ENCODE data around the gene ARSG. TPM values are rescaled to one million over a fixed set of nuclear protein-coding genes. Genes with fewer than 3 reads are reported as not detected.
"Not testable (repeated sequence)": the region's sequence is repeated elsewhere in the genome, so short reads cannot be mapped to it uniquely, and the experiment has no call there.

Gene ARSG
- total RNA-seq, 1 experiment from 2014 or later = 31.7 TPM

GRCh38 chr17:68263101-68263681, 28.1 kb upstream of the ARSG start:
- in situ Hi-C loops (cut with HindIII; ENCODE audit: low pct_unique_long_range_greater_than_20kb, low sequenced_read_pairs) = not testable (repeated sequence)
- DNase-seq (ENCODE audit: low read depth, low spot score) = peak; percentile 79

DNA sequence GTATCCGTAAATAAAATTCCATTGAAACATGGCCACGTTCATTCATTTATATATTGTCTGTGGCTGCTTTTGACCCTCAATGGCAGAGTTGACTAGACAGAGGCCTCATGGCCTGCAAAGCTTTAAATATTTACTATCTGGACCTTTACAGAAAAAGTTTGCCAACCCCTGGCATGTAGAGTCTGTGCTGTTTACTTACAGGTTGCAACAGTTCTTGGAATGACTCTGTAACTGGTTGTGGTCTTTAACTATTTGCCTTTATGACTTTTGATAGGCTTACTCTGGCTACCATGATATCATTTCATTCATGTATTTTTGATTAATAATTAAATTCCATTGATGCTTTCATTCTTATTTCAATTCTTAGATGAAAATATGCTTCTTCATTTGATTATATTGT, 25.5 kb upstream of the ARSG start:
- DNase-seq (ENCODE audit: low read depth, low spot score); in situ Hi-C loops (cut with HindIII; ENCODE audit: low pct_unique_long_range_greater_than_20kb, low sequenced_read_pairs): not testable (repeated sequence)

DNA sequence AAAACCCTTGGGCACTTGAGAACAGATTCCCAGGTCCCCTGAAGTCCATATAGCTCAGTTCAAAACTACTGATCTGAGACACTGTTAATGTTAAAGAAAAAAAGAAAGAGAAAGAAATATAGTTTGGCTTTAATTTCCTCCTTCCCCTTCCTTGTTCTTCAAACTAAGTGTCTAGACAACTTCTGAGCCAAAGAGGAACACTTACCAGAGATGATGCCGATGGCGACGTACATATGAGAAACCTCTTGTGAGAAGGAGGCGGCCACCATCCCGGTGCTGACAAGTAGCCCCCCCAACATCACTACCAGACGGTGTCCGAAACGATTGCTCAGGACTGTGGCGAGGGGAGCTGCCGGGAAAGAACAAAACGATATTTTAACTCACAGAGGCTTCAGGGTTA, 17.6 kb upstream of the ARSG start:
- in situ Hi-C loops (cut with HindIII; ENCODE audit: low pct_unique_long_range_greater_than_20kb, low sequenced_read_pairs) = no loop called here

DNA sequence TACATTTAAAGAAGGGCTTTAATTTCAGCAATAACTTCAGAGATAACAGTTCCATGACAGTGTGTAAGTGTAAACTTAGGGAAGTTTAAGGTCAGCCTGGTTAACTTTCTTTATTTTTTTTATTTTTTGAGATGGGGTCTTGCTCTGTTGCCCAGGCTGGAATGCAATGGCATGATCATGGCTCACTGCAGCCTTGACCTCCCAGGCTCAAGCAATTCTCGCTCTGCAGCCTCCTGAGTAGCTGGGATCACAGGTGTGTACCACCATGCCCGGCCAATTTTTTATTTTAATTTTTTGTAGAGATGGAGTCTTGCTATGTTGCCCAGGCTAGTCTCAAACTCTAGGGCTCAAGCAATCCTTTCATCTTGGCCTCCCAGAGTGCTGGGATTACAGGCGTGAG, 15.0 kb upstream of the ARSG start:
- in situ Hi-C loops (cut with HindIII; ENCODE audit: low pct_unique_long_range_greater_than_20kb, low sequenced_read_pairs); DNase-seq (ENCODE audit: low read depth, low spot score): not testable (repeated sequence)

More for the DNA sequence above, 17.6 kb upstream of the ARSG start:
- no peak for DNase-seq (ENCODE audit: low read depth, low spot score)

DNA sequence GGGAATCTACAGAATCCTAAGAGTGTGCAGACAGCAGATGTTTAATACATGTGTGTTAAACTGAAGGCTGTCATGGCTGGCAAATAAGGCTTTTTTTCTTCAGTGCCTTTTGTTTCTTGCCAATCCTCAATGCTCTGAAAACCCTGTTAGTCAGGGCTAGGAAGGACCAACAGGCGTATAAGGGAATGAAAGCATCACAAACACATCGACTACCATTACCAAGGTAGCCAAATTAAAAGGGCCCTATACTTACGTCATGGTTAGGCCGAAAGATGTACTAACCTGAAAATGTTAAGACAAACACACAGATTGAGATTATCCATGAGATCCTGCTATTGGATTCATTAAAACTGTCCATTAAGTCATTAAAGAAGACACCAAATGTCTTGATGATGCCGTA, 13.5 kb upstream of the ARSG start:
- DNase-seq (ENCODE audit: low read depth, low spot score) = no peak

GRCh38 chr17:68281965-68282364, 9.3 kb upstream of the ARSG start:
- DNase-seq (ENCODE audit: low read depth, low spot score); in situ Hi-C loops (cut with HindIII; ENCODE audit: low pct_unique_long_range_greater_than_20kb, low sequenced_read_pairs): not testable (repeated sequence)

More for the DNA sequence above, 13.5 kb upstream of the ARSG start:
- in situ Hi-C loops (cut with HindIII; ENCODE audit: low pct_unique_long_range_greater_than_20kb, low sequenced_read_pairs) = no loop called here

DNA sequence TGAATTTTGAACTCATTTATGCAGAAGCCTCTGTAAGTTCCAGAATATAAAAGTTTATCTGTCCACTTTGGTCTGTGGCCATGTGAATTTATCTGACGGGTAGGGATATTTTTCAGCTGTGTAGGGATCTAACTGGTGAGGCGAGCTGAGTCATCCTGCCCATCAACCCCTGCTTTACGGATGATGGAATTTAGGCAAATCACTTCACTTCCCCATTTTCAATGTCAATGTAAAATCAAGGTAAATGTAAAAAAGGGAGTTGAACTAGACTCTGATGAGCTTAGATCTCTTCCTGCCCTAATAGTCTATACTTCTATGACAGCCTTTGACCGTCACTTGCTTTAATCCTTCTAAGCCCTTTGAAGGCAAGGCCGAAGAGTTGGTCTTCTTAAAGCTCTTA, 2.9 kb upstream of the ARSG start:
- in situ Hi-C loops (cut with HindIII; ENCODE audit: low pct_unique_long_range_greater_than_20kb, low sequenced_read_pairs) = no loop called here
- peak; percentile 56 for DNase-seq (ENCODE audit: low read depth, low spot score)

GRCh38 chr17:68288804-68289203, 2.5 kb upstream of the ARSG start:
- DNase-seq (ENCODE audit: low read depth, low spot score) = peak; percentile 74
- in situ Hi-C loops (cut with HindIII; ENCODE audit: low pct_unique_long_range_greater_than_20kb, low sequenced_read_pairs) = no loop called here

DNA sequence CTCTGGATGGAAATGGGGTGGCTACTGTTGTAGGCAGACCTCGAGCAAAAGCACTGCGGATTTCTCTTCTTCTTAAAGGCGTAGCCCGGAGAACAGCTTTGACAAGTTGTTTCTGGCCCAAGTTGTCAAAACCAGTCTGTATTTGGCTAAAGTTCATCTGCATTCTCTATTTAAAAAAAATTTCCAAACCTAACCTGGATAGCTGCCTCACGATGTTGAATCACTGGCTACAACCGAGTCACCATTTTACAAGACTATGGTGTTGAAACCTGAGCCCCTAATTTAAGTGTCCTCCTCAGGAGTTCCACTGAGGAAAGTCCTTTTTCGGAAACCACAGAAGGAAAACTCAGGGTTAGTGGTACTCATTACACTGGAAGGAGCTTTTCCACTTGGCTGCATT, 1.8 kb upstream of the ARSG start:
- in situ Hi-C loops (cut with HindIII; ENCODE audit: low pct_unique_long_range_greater_than_20kb, low sequenced_read_pairs) = no loop called here
- no peak for DNase-seq (ENCODE audit: low read depth, low spot score)

GRCh38 chr17:68289936-68290267, 1.4 kb upstream of the ARSG start:
- no peak for DNase-seq (ENCODE audit: low read depth, low spot score)
- in situ Hi-C loops (cut with HindIII; ENCODE audit: low pct_unique_long_range_greater_than_20kb, low sequenced_read_pairs) = no loop called here

DNA sequence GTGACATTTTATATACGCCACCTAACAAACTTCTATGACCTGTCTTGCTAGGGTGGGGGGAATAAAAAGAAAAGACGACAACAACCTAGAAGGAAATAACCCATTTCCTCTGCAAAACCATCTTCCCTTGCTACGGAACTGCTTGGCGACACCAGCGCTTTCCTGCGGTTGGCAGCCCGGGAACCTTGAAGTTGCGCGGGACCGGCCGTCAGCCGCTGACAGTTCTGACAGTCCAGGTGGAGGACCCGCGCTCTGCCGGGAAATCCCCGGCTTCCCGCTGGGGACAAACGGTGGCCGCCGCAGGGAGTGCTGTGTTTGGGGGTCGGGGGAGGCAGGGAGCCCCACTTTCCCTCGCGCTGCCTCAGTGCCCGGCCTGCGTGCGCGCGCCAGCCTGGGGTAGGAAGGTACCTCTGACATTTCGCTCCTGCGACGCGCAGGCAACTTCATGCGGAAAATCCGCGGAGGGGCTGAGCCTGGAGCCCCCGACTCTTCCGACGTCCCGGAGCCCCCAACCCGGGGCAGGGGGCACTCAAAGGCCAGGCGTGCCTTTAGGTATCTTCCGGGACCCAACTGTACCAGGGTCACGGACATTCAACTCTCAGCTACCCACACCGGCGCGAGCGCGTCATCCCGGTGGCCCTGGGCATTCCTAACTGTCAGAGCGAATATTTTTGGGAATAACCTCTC, 884 bp upstream of the ARSG start:
- in situ Hi-C loops (cut with HindIII; ENCODE audit: low pct_unique_long_range_greater_than_20kb, low sequenced_read_pairs) = no loop called here
- DNase-seq (ENCODE audit: low read depth, low spot score) = peak; percentile 51

DNA sequence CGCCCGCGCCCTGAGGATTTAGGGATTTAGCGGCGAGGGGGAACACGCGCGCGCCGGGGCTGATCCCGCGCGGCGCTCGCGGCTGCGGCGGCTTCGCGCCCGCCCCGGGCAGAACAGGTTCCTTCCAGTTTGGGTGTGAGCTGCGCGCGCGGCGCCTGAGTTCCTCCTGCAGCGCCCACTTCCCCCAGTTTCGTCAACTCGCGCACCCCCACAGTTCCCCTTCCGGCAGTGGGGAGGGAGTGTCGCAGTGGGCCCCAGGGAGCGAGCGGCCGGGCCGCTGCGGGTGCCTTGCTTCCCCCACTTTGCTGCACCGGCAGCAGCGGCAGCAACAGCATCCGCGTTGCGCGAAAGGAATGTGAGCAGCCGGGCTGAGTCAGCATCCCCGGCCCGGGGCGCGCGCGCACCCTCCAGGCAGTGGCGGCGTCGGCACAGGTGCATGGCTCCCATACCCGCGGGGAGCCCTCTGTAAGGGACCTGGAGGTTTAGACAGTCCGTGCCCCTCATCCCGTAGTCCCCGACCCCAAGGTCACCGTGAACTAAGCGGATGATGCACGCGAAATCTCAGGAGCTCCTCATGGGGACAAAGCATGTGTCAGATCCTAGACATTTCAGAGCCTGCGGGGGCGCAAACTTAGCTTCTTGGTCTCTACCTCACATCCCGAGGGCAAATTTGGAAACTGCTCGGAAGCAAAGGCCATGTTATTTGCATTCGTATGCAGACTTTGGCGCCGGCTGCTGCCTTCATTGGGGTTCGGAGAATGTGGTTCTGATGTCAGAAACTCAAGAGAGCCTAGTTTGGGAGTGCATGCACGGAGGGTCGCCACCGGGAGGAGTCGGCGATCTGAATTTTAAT, 767 bp downstream of the ARSG start:
- in situ Hi-C loops (cut with HindIII; ENCODE audit: low pct_unique_long_range_greater_than_20kb, low sequenced_read_pairs) = no loop called here
- DNase-seq (ENCODE audit: low read depth, low spot score) = peak; percentile 84

DNA sequence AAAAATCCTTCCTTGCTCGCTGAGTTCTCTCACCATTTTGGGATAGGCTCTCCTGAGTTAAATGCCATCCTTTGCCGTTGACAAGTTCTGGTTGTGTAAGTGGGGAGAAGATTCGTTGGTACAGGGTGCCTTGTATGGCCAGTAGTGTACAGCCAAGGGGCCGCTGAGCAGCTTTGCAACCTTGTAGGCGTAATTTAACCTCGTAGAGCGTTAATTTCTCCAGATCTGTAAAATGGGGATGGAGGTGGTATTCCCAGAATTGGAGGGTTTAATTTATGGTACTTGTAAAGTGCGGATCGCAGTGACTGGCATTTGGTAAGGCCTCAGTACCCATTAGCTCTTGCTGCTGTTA, 1.4 kb downstream of the ARSG start:
- in situ Hi-C loops (cut with HindIII; ENCODE audit: low pct_unique_long_range_greater_than_20kb, low sequenced_read_pairs) = no loop called here
- no peak for DNase-seq (ENCODE audit: low read depth, low spot score)

GRCh38 chr17:68293490-68294195, 2.3 kb downstream of the ARSG start:
- in situ Hi-C loops (cut with HindIII; ENCODE audit: low pct_unique_long_range_greater_than_20kb, low sequenced_read_pairs) = no loop called here
- DNase-seq (ENCODE audit: low read depth, low spot score) = peak; percentile 57

- peak; percentile 89 for DNase-seq (ENCODE audit: low read depth, low spot score)
- in situ Hi-C loops (cut with HindIII; ENCODE audit: low pct_unique_long_range_greater_than_20kb, low sequenced_read_pairs) = no loop called here
These were observed 2.9 kb downstream of the ARSG start for GRCh38 chr17:68294196-68294555.

- in situ Hi-C loops (cut with HindIII; ENCODE audit: low pct_unique_long_range_greater_than_20kb, low sequenced_read_pairs) = no loop called here
- DNase-seq (ENCODE audit: low read depth, low spot score) = no peak
These were observed 3.3 kb downstream of the ARSG start for GRCh38 chr17:68294617-68295016.

DNA sequence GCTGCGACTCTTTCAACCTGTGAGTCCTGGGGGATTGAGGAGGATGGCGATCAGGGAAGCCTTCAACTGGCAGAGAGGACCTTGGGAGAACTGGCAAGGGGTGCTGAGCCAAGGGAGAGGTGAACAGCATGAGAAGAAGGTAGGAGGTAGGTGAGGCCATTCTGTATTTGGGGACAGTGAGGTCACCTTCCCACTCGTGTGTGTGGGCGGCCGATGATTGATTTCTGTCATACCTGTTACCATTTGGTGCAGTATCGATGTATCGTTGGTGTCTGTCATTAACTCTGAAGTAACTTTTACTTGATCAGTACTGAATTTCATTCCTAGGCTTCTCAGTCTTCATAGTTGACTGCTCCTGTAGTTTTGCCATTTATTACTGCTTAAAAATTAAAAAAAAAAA, 3.8 kb downstream of the ARSG start:
- in situ Hi-C loops (cut with HindIII; ENCODE audit: low pct_unique_long_range_greater_than_20kb, low sequenced_read_pairs) = no loop called here
- no peak for DNase-seq (ENCODE audit: low read depth, low spot score)

Measured in SK-MEL-5 (cell line).